HG03039 (cell line): ENCODE data around the gene TNK1.

Source experiments
- ATAC-seq: cut with Tn5 transposase; IDR thresholded peaks from one replicate; pipeline ENCODE4 v1.9.1; 2021; ENCODE audit warnings: mild to moderate bottlenecking, moderate library complexity; ENCODE audit not compliant: unreplicated experiment

TNK1 gene

DNA sequence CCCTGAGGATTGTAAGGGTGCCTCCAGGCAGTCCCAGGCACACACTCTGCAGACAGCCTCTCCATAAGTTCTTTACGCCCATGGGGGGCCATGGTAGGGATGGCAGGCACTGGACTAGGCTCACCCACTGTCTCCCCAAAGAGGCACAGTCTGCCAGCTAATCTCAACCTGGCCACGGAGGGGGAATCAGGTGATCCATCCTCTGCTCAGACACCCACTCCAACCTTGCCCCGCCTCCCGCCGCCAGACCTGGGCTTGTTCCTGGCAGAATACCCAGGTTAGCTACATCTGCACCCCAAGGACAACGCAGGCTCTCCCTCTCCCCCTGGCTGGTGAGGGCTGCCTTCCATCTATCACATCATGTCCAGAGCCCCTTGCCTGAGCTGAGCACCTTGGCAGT lies 28.0 kb downstream of the TNK1 start:
- no peak for ATAC-seq

DNA sequence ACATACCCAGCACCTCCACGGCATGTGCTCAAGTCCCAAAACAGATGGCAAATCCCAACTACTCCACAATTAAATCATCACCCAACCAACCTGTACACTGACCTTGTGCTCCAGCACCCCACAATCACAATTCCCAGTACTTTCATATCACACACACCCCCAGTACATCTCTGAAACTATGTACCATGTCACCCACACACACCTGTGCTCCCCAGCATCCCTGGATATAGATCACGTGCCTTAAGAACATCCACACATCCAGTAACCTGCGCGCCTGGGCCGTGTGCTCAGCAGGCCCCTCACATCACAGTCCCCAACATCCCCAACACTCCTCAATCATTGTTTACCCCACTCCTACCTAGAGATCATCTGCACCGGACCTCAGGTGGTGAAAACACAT lies 28.8 kb downstream of the TNK1 start:
- no peak for ATAC-seq

- ATAC-seq, result no peak
Measured at GRCh38 chr17:7410634-7411426, 29.9 kb downstream of the TNK1 start.

- no peak for ATAC-seq
Measured at GRCh38 chr17:7411427-7411750, 30.5 kb downstream of the TNK1 start.

GRCh38 chr17:7413346-7413985 lies 32.6 kb downstream of the TNK1 start:
- no peak for ATAC-seq

- no peak for ATAC-seq
Measured at GRCh38 chr17:7414837-7415236, 33.9 kb downstream of the TNK1 start.

DNA sequence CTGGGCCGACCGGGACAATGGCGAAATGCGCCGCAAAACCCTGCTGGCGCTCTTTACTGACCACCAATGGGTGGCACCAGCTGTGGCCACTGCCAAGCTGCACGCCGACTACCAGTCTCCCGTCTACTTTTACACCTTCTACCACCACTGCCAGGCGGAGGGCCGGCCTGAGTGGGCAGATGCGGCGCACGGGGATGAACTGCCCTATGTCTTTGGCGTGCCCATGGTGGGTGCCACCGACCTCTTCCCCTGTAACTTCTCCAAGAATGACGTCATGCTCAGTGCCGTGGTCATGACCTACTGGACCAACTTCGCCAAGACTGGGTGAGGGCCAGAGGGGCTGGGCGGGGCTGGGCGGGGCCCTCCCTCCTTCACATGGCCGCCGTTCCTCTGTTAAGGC lies 34.9 kb downstream of the TNK1 start:
- no peak for ATAC-seq

- ATAC-seq, result no peak
Measured at GRCh38 chr17:7416323-7416722, 35.4 kb downstream of the TNK1 start.

DNA sequence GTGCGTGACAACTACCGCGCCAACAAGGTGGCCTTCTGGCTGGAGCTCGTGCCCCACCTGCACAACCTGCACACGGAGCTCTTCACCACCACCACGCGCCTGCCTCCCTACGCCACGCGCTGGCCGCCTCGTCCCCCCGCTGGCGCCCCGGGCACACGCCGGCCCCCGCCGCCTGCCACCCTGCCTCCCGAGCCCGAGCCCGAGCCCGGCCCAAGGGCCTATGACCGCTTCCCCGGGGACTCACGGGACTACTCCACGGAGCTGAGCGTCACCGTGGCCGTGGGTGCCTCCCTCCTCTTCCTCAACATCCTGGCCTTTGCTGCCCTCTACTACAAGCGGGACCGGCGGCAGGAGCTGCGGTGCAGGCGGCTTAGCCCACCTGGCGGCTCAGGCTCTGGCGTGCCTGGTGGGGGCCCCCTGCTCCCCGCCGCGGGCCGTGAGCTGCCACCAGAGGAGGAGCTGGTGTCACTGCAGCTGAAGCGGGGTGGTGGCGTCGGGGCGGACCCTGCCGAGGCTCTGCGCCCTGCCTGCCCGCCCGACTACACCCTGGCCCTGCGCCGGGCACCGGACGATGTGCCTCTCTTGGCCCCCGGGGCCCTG lies 36.3 kb downstream of the TNK1 start:
- ATAC-seq, result no peak

GRCh38 chr17:7418472-7419152 lies 37.7 kb downstream of the TNK1 start:
- ATAC-seq, result no peak

GRCh38 chr17:7419819-7420610 lies 39.1 kb downstream of the TNK1 start, which contains the start of gene SPEM1:
Gene SPEM1 (plus strand): TSS chr17:7420324. CDS start chr17:7420385, 61 bp downstream.
- ATAC-seq, result no peak

GRCh38 chr17:7421186-7421585 lies 40.3 kb downstream of the TNK1 start:
- no peak for ATAC-seq

GRCh38 chr17:7423679-7424078 lies 42.8 kb downstream of the TNK1 start:
- no peak for ATAC-seq

DNA sequence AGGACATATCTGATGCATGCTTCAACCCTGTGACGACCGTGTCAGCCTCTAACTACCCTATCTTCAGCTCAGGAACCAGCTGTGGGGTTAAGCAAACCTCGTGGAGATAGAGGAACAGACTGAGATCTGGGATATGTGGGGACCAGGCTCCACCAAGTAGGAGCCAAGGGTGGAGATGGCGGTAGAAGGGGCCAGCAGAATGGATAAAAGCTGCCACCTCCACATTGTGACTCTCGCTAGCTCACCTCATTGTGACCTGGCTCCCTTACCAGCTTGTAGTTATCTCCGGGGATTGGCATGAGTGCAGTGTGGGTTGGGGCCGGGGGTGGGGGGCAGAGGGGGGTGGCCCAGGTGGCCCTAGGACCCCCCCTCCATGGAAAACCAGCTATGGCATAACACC lies 44.4 kb downstream of the TNK1 start, which contains the start of gene SPEM2:
Gene SPEM2 (plus strand): TSS at position 301 of the 400 bp plus-strand sequence. CDS start 73 bp downstream, at position 374.
- ATAC-seq, result no peak

GRCh38 chr17:7425756-7426155 lies 44.9 kb downstream of the TNK1 start:
- no peak for ATAC-seq

- no peak for ATAC-seq
Measured at GRCh38 chr17:7426203-7426863, 45.4 kb downstream of the TNK1 start.

- ATAC-seq, result no peak
Measured at GRCh38 chr17:7426896-7427489, 46.1 kb downstream of the TNK1 start.

DNA sequence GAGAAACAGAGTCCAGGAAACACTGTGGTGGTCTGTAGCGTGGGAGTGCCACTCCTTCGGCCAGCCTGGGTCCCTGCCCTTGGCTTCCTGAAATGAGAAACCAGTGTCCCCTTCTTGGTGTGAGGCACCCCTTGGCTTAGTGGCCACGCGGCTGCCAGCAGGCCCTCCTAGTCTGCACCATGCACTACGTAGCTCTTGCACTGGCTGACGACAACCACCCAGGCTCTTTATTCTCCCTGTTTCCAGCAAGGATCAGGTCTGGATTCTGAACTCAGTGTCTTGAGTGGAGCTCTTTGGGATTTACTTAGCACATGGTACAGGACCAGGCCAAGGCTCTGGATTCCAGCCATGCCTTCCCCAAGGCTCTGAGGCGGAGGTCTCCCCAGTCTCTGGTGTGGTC lies 46.7 kb downstream of the TNK1 start:
- no peak for ATAC-seq

GRCh38 chr17:7428557-7428956 lies 47.7 kb downstream of the TNK1 start, which contains the start of gene SPEM3:
Gene SPEM3 (plus strand): TSS chr17:7428857. CDS start chr17:7428903, 46 bp downstream.
- no peak for ATAC-seq

DNA sequence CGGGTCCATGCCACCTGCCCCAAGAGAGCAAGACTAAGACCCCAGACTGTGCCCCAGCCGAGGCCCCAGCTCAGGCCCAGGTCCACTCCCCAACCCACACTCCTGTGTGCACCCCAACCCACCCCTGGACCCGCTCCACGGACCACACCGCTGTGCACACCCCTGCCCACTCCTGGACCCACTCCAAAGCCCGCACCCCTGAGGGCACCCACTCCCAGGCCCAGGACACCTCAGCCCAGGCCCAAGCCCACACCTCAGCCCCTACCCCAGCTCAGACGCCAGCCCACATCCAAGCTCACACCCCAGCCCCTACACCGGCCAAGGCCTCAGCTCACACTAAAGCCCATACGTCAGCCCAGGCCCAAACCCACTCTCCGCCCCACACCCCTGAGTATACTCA lies 48.8 kb downstream of the TNK1 start:
- ATAC-seq, result no peak
